ENCODE results near the gene DPP10.

DPP10 gene

DNA sequence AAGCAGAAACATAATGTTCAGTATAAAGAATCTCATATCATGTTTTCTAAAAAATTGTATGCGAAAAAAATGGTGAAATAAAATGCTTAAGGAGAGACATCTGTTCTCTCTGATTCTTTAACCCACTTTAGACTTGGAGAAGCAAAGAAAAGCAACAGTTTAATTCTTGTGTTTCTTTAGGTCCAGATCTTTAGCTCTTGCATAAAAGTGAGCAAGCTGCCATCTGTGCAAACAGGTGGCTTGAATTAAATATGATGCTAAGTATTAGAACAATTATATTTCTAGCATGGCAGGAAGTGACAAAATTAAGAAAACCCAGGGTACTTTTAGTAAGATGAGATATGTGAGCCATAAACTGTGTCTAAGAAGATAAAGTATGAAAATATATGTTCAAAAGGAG lies 1038.3 kb downstream of the DPP10 start (continued):
- TF ChIP-seq ZNF280D (tag by site-specific recombination; IDR thresholded peaks at IDR 0.05): no peak

- no peaks in the 10 kb centered on the region for H3K9me3 ChIP-seq (ENCODE audit: control insufficient read depth, insufficient read depth, low read depth, low read length)
- TF ChIP-seq OSR2 (tag by site-specific recombination; IDR thresholded peaks at IDR 0.05) (no peak), ZNF366 (tag by site-specific recombination; conservative IDR thresholded peaks at IDR 0.05) (no peak), ZNF311 (tag by site-specific recombination; IDR thresholded peaks at IDR 0.05; ENCODE audit: borderline replicate concordance) (no peak), MEIS1 (CRISPR knock-in tag; IDR thresholded peaks at IDR 0.05; ENCODE audit: borderline replicate concordance) (no peak), ZNF747 (tag by site-specific recombination; IDR thresholded peaks at IDR 0.05) (no peak), ZNF664 (tag by site-specific recombination; IDR thresholded peaks at IDR 0.05) (no peak), HOXA7 (CRISPR knock-in tag; IDR thresholded peaks at IDR 0.05; ENCODE audit: borderline replicate concordance) (no peak), ZNF133 (tag by site-specific recombination; IDR thresholded peaks at IDR 0.05) (no peak), ZNF404 (tag by site-specific recombination; IDR thresholded peaks at IDR 0.05) (no peak), ZNF623 (tag by site-specific recombination; IDR thresholded peaks at IDR 0.05) (no peak), ZNF776 (tag by site-specific recombination; IDR thresholded peaks at IDR 0.05; ENCODE audit: borderline replicate concordance) (no peak)
- TF ChIP-seq, protein P1, sequence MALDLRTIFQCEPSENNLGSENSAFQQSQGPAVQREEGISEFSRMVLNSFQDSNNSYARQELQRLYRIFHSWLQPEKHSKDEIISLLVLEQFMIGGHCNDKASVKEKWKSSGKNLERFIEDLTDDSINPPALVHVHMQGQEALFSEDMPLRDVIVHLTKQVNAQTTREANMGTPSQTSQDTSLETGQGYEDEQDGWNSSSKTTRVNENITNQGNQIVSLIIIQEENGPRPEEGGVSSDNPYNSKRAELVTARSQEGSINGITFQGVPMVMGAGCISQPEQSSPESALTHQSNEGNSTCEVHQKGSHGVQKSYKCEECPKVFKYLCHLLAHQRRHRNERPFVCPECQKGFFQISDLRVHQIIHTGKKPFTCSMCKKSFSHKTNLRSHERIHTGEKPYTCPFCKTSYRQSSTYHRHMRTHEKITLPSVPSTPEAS (tag by site-specific recombination; IDR thresholded peaks at IDR 0.05): no peak
- no peak overlapping the region for H3K4me3 ChIP-seq (ENCODE audit: low read depth, low read length)
- CTCF ChIA-PET: no interaction called here
- POLR2A ChIA-PET: no interaction called here
- no peak overlapping the region for H3K27ac ChIP-seq (ENCODE audit: extremely low read depth, low read depth, low read length)
- no peaks in the 10 kb centered on the region for H3K36me3 ChIP-seq (ENCODE audit: control insufficient read depth in 2 of 2, insufficient read depth in 1 of 2, low read length in 2 of 2)
- no peaks in the 10 kb centered on the region for H3K4me1 ChIP-seq (ENCODE audit: control insufficient read depth, insufficient read depth, low read length)
Observed at GRCh38 chr2:115481842-115482241, 1039.4 kb downstream of the DPP10 start.

DNA sequence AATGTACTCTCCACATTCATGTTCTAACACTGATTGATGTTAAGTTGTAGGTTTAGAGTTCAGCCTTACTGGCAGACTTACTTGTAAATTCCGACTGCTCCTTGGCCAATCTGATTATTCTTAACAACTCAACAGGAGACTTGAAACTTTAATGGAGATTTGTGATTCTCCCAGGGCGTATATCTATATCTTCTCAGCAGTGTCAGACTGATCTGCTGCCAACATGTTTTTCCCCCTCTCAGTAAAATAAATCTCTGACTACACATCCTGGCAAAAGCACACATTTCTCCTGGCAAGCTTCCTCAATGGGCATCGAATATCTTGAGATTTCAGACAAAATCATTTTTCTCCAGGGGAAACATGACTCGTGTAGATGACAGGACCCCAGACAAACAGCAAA lies 1041.2 kb downstream of the DPP10 start:
- POLR2A ChIA-PET: no interaction called here
- no peak overlapping the region for H3K27ac ChIP-seq (ENCODE audit: extremely low read depth, low read depth, low read length)
- no peak overlapping the region for H3K4me3 ChIP-seq (ENCODE audit: low read depth, low read length)
- TF ChIP-seq ZBTB1 (tag by site-specific recombination; IDR thresholded peaks at IDR 0.05) (no peak), WT1 (tag by site-specific recombination; IDR thresholded peaks at IDR 0.05) (no peak), ZNF600 (tag by site-specific recombination; IDR thresholded peaks at IDR 0.05) (no peak), ZNF155 (tag by site-specific recombination; IDR thresholded peaks at IDR 0.05) (no peak), ZNF311 (tag by site-specific recombination; IDR thresholded peaks at IDR 0.05; ENCODE audit: borderline replicate concordance) (no peak), ZNF776 (tag by site-specific recombination; IDR thresholded peaks at IDR 0.05; ENCODE audit: borderline replicate concordance) (no peak), ZBTB20 (tag by site-specific recombination; IDR thresholded peaks at IDR 0.05) (no peak), ZNF10 (tag by site-specific recombination; IDR thresholded peaks at IDR 0.05) (no peak)
- TF ChIP-seq, protein P1 (tag by site-specific recombination; IDR thresholded peaks at IDR 0.05): no peak
- TF ChIP-seq, protein P2, sequence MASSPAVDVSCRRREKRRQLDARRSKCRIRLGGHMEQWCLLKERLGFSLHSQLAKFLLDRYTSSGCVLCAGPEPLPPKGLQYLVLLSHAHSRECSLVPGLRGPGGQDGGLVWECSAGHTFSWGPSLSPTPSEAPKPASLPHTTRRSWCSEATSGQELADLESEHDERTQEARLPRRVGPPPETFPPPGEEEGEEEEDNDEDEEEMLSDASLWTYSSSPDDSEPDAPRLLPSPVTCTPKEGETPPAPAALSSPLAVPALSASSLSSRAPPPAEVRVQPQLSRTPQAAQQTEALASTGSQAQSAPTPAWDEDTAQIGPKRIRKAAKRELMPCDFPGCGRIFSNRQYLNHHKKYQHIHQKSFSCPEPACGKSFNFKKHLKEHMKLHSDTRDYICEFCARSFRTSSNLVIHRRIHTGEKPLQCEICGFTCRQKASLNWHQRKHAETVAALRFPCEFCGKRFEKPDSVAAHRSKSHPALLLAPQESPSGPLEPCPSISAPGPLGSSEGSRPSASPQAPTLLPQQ (tag by site-specific recombination; IDR thresholded peaks at IDR 0.05): no peak
- TF ChIP-seq, protein P3, sequence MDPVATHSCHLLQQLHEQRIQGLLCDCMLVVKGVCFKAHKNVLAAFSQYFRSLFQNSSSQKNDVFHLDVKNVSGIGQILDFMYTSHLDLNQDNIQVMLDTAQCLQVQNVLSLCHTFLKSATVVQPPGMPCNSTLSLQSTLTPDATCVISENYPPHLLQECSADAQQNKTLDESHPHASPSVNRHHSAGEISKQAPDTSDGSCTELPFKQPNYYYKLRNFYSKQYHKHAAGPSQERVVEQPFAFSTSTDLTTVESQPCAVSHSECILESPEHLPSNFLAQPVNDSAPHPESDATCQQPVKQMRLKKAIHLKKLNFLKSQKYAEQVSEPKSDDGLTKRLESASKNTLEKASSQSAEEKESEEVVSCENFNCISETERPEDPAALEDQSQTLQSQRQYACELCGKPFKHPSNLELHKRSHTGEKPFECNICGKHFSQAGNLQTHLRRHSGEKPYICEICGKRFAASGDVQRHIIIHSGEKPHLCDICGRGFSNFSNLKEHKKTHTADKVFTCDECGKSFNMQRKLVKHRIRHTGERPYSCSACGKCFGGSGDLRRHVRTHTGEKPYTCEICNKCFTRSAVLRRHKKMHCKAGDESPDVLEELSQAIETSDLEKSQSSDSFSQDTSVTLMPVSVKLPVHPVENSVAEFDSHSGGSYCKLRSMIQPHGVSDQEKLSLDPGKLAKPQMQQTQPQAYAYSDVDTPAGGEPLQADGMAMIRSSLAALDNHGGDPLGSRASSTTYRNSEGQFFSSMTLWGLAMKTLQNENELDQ (tag by site-specific recombination; IDR thresholded peaks at IDR 0.05; ENCODE audit: low read depth): no peak
- no peaks in the 10 kb centered on the region for H3K4me1 ChIP-seq (ENCODE audit: control insufficient read depth, insufficient read depth, low read length)
- CTCF ChIA-PET: no interaction called here
- no peaks in the 10 kb centered on the region for H3K36me3 ChIP-seq (ENCODE audit: control insufficient read depth in 2 of 2, insufficient read depth in 1 of 2, low read length in 2 of 2)
- H3K9me3 ChIP-seq (ENCODE audit: control insufficient read depth, insufficient read depth, low read depth, low read length): no peaks in the 10 kb centered on the region
